HepG2 (cell line): ENCODE results near the gene CSRNP3. TPM values are rescaled to one million over a fixed set of nuclear protein-coding genes. Genes with fewer than 3 reads are reported as not detected.

Source experiments
- ATAC-seq: fragments of 200-7000 bp; cut with Tn5 transposase; 3 replicates; pipeline ENCODE4 v1.9.1; 2020; ENCODE audit warnings: mild to moderate bottlenecking, moderate library complexity
- BruUV-seq: library from RNA; stranded (reverse); fragments of 400-500 nt; replicated peaks from 2 replicates; lab custom pipeline; 2021; lab: Mats Ljungman, UMichigan
- CTCF ChIA-PET: fragments of 300-600 bp; formaldehyde crosslinking; extraction: SDS; loops from one replicate; lab custom pipeline; 2021; ENCODE audit warnings: low total read pairs, inconsistent platforms, low intra/inter-chr PET ratio; lab: Yijun Ruan, JAX
- POLR2A ChIA-PET: fragments of 350-600 bp; sonication (Branson Sonifier 250); formaldehyde crosslinking; loops from one replicate; lab custom pipeline; 2020; ENCODE audit warnings: antibody characterized with exemption, inconsistent platforms; lab: Yijun Ruan, JAX
- DNase-seq: peaks from one replicate; pipeline ENCODE4 v3.0.0-alpha.2; 2015; ENCODE audit warnings: low spot score
- FAIRE-seq: peaks from 3 replicates; lab custom pipeline; 2011; peaks lifted over from hg19 to GRCh38; lab: Jason Lieb, UNC
- H2AFZ ChIP-seq: one replicate; pipeline ENCODE4 v1.6.1; 2011; ENCODE audit warnings: low read length, inconsistent platforms
- H3K27ac ChIP-seq: fragments of 300-600 bp; 3 replicates; pipeline ENCODE4 v1.8.0; 2011; ENCODE audit warnings: mixed run types, mild to moderate bottlenecking, mixed read lengths, low read length, inconsistent platforms; ENCODE audit not compliant: insufficient read depth; ENCODE audit errors: extremely low read length
- H3K27me3 ChIP-seq, 2 experiments: fragments of 200-600 bp in 1 of 2; 2 replicates in 1 of 2; 3 replicates in 1 of 2; pipeline versions ENCODE4 v1.6.0 to v1.8.0; 2011; ENCODE audit warnings: low read length in 2 of 2, mild to moderate bottlenecking in 2 of 2, moderate library complexity in 2 of 2, inconsistent platforms in 1 of 2; ENCODE audit not compliant: insufficient read depth in 2 of 2, control insufficient read depth in 1 of 2
- H3K36me3 ChIP-seq, 2 experiments: fragments of 200-600 bp in 1 of 2; replicated peaks in 1 of 2; 2 replicates in 1 of 2; 3 replicates in 1 of 2; pipeline versions ENCODE4 v1.5.1 to v1.8.0; 2011; ENCODE audit warnings: low read length in 2 of 2, inconsistent platforms in 1 of 2; ENCODE audit not compliant: insufficient read depth in 2 of 2, control insufficient read depth in 1 of 2
- H3K4me1 ChIP-seq: 2 replicates; pipeline ENCODE4 v1.5.1; 2012; ENCODE audit warnings: low read length, inconsistent platforms; ENCODE audit not compliant: insufficient read depth
- H3K4me2 ChIP-seq: 2 replicates; pipeline ENCODE4 v1.6.0; 2011; ENCODE audit warnings: low read depth, low read length, inconsistent platforms
- H3K4me3 ChIP-seq, 3 experiments: fragments of 200-600 bp in 1 of 3; sonication (generic), shearing (Covaris generic) in 1 of 3; replicated peaks in 1 of 3; 2 replicates each; pipeline ENCODE4 v1.5.1; 2011 to 2016; ENCODE audit warnings: low read length in 3 of 3, inconsistent platforms in 2 of 3, low read depth in 2 of 3, mild to moderate bottlenecking in 2 of 3, control low read depth in 1 of 3, mixed read lengths in 1 of 3; ENCODE audit not compliant: insufficient read depth in 1 of 3
- H3K79me2 ChIP-seq: one replicate; pipeline ENCODE4 v1.6.1; 2011; ENCODE audit warnings: low read length, inconsistent platforms; ENCODE audit not compliant: insufficient read depth
- H3K9ac ChIP-seq: 2 replicates; pipeline ENCODE4 v1.6.0; 2011; ENCODE audit warnings: mild to moderate bottlenecking, low read depth, low read length, inconsistent platforms; ENCODE audit not compliant: insufficient read depth
- H3K9me3 ChIP-seq: 2 replicates; pipeline ENCODE4 v1.5.1; 2012; ENCODE audit warnings: mild to moderate bottlenecking, low read length
- H4K20me1 ChIP-seq: 2 replicates; pipeline ENCODE4 v1.6.0; 2011; ENCODE audit warnings: inconsistent platforms, mild to moderate bottlenecking, low read length, moderate library complexity; ENCODE audit not compliant: insufficient read depth
- DMTF1 ChIP-seq: sonication (generic); formaldehyde crosslinking; IDR thresholded peaks from 2 replicates; pipeline ENCODE4 v1.4.0; 2020; ENCODE audit warnings: mild to moderate bottlenecking, missing genetic modification reagents
- HOXA3 ChIP-seq: sonication (generic); formaldehyde crosslinking; IDR thresholded peaks from 2 replicates; pipeline ENCODE4 v1.5.0; 2020; ENCODE audit warnings: missing genetic modification reagents
- KLF12 ChIP-seq: sonication (generic); formaldehyde crosslinking; IDR thresholded peaks from 2 replicates; pipeline ENCODE4 v1.4.0; 2020; ENCODE audit warnings: missing genetic modification reagents, borderline replicate concordance
- REST ChIP-seq, 2 experiments: IDR thresholded peaks; 2 replicates each; pipeline ENCODE4 v1.6.1; 2011 to 2012; ENCODE audit warnings: low read length in 2 of 2, borderline replicate concordance in 1 of 2, low read depth in 1 of 2, mild to moderate bottlenecking in 1 of 2, moderate library complexity in 1 of 2
- ZNF12 ChIP-seq: sonication (generic); formaldehyde crosslinking; IDR thresholded peaks from 2 replicates; pipeline ENCODE4 v1.5.0; 2020; ENCODE audit warnings: missing genetic modification reagents
- ZNF709 ChIP-seq: sonication (generic); formaldehyde crosslinking; IDR thresholded peaks from 2 replicates; pipeline ENCODE4 v1.5.0; 2020; ENCODE audit warnings: mild to moderate bottlenecking, missing genetic modification reagents
- ZNF724P ChIP-seq: sonication (generic); formaldehyde crosslinking; IDR thresholded peaks from 2 replicates; pipeline ENCODE4 v1.8.0; 2022; ENCODE audit warnings: missing genetic modification reagents, borderline replicate concordance
- ZSCAN30 ChIP-seq: sonication (generic); formaldehyde crosslinking; IDR thresholded peaks from 2 replicates; pipeline ENCODE4 v1.5.0; 2020; ENCODE audit warnings: mild to moderate bottlenecking, missing genetic modification reagents
- WGBS: methylation state at CpG from one replicate; pipeline ENCODE4 v1.1.6; 2017; ENCODE audit warnings: low lambda C conversion rate; 5-methylcytosine and 5-hydroxymethylcytosine counted together
- in situ Hi-C: cut with HindIII; loops from 2 replicates; pipeline ENCODE4 v1.10.0; 2017; ENCODE audit warnings: low pct_unique_long_range_greater_than_20kb; ENCODE audit not compliant: extremely low pct_ligation_motif_present
- intact Hi-C: fragments of 100-400 bp; cut with micrococcal nuclease; formaldehyde crosslinking; loops from one replicate; pipeline ENCODE4 v1.10.0; 2022; ENCODE audit not compliant: unreplicated experiment
- polyA plus RNA-seq, 8 experiments: library from polyadenylated mRNA; depleted of rRNA in 3 of 8; stranded (reverse) in 7 of 8; unstranded in 1 of 8; fragments of >200 nt; fragmentation: Illumina TruSeq in 4 of 8; extraction: Trizol in 4 of 8; gene quantifications; 2 replicates each; pipeline versions ENCODE4 v1.2.1 to v1.2.3, GENCODE V29; 2011 to 2016; ENCODE audit warnings: low read depth in 4 of 8, missing spikeins in 1 of 8, mixed read lengths in 1 of 8; ENCODE audit not compliant: insufficient read depth in 1 of 8
- total RNA-seq, 5 experiments: library from RNA; depleted of rRNA; stranded (reverse); fragments of >200 nt; fragmentation: Illumina TruSeq; extraction: Trizol; gene quantifications; 2 replicates each; pipeline ENCODE4 v1.2.3, GENCODE V29; 2016; ENCODE audit warnings: low read depth in 1 of 5
- TF ChIP-seq, protein P1 (sequence below): sonication (generic); formaldehyde crosslinking; IDR thresholded peaks from 2 replicates; pipeline ENCODE4 v1.9.0; 2021; ENCODE audit warnings: missing genetic modification reagents, mild to moderate bottlenecking, borderline replicate concordance
- TF ChIP-seq, protein P2 (sequence below): IDR thresholded peaks from 2 replicates; pipeline ENCODE4 v1.6.1; 2016

Gene CSRNP3
- total and polyA plus RNA-seq, 2 of the 13 experiments (the other 11 are each of a cell fraction or from before 2014, with no cell fraction given), result not detected

GRCh38 chr2:165631089-165631488 is 161.6 kb downstream of the CSRNP3 start:
- Histone ChIP-seq H3K79me2 (no peaks in the 10 kb centered on the region), H3K9me3 (no peaks in the 10 kb centered on the region), H3K4me3 (no peak overlapping the region), H4K20me1 (no peaks in the 10 kb centered on the region), H3K36me3 (no peaks in the 10 kb centered on the region), H3K4me2 (no peak overlapping the region), H2AFZ (no peak overlapping the region), H3K27me3 (no peaks in the 10 kb centered on the region), H3K9ac (no peak overlapping the region), H3K4me1 (no peaks in the 10 kb centered on the region), H3K27ac (no peak overlapping the region)
- FAIRE-seq, result no peak
- WGBS, result 11% methylated on average over 4 of the region's 4 CpGs
- intact Hi-C loops, result no loop called here
- no peak for ATAC-seq
- TF ChIP-seq, protein P1, sequence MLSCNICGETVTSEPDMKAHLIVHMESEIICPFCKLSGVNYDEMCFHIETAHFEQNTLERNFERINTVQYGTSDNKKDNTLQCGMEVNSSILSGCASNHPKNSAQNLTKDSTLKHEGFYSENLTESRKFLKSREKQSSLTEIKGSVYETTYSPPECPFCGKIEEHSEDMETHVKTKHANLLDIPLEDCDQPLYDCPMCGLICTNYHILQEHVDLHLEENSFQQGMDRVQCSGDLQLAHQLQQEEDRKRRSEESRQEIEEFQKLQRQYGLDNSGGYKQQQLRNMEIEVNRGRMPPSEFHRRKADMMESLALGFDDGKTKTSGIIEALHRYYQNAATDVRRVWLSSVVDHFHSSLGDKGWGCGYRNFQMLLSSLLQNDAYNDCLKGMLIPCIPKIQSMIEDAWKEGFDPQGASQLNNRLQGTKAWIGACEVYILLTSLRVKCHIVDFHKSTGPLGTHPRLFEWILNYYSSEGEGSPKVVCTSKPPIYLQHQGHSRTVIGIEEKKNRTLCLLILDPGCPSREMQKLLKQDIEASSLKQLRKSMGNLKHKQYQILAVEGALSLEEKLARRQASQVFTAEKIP, result no peak
- TF ChIP-seq ZSCAN30 (CRISPR knock-in tag) (no peak), ZNF724P (CRISPR knock-in tag) (no peak), ZNF709 (CRISPR knock-in tag) (no peak)
- TF ChIP-seq, protein P2, sequence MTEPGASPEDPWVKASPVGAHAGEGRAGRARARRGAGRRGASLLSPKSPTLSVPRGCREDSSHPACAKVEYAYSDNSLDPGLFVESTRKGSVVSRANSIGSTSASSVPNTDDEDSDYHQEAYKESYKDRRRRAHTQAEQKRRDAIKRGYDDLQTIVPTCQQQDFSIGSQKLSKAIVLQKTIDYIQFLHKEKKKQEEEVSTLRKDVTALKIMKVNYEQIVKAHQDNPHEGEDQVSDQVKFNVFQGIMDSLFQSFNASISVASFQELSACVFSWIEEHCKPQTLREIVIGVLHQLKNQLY (CRISPR knock-in tag), result no peak
- ChIA-PET CTCF (no interaction called here), POLR2A (no interaction called here)
- BruUV-seq, result no TSS peak
- DNase-seq, result no peak
- in situ Hi-C loops, result no loop called here

DNA sequence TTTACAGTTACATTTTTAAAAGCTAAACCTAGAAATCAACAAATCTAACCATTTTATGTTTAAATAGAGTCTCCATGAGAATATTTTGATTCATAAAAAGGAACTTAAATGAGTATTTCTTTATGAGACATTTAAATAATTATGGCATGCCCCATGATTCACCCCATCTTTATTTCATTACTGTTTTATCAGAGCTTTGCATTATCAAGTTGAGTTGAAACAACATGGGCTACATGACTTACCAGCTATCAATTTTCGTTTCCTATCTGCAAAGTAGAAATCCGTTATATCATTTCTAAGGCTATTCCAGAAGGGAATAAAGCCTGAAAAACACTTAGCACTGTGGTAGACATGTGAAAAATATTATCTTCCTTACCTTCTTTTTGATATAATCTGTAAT is 163.1 kb downstream of the CSRNP3 start:
- intact Hi-C loops, result no loop called here
- Histone ChIP-seq H3K9me3 (no peaks in the 10 kb centered on the region), H3K9ac (no peak overlapping the region), H3K4me3 (no peak overlapping the region), H3K79me2 (no peaks in the 10 kb centered on the region), H3K36me3 (no peaks in the 10 kb centered on the region), H3K27ac (no peak overlapping the region), H3K27me3 (no peaks in the 10 kb centered on the region), H2AFZ (no peak overlapping the region), H3K4me1 (no peaks in the 10 kb centered on the region), H4K20me1 (no peaks in the 10 kb centered on the region), H3K4me2 (no peak overlapping the region)
- WGBS, result 3% methylated on average over 2 of the region's 2 CpGs
- ChIA-PET CTCF (no interaction called here), POLR2A (no interaction called here)
- in situ Hi-C loops, result no loop called here
- no TSS peak for BruUV-seq
- DNase-seq (no peak), ATAC-seq (no peak), FAIRE-seq (no peak)
- TF ChIP-seq ZNF12 (CRISPR knock-in tag) (no peak), REST (IDR thresholded peaks at IDR 0.05; ENCODE audit: borderline replicate concordance in 1 of 2, low read depth in 1 of 2, low read length in 2 of 2) (no peak), KLF12 (CRISPR knock-in tag) (no peak), HOXA3 (no peak), DMTF1 (CRISPR knock-in tag) (no peak)
